Measurements from ENCODE around the gene PTPRH.

PTPRH gene

GRCh38 chr19:55208880-55209692, at the start of gene PTPRH:
TSS of gene PTPRH (minus strand) at chr19:55209501. CDS start at chr19:55209433, 68 bp downstream.
- no peak for TF ChIP-seq CTCF (IDR thresholded peaks at IDR 0.05)

GRCh38 chr19:55258476-55258827, 49.2 kb upstream of the PTPRH start:
- TF ChIP-seq CTCF (IDR thresholded peaks at IDR 0.05), result no peak

- TF ChIP-seq CTCF (IDR thresholded peaks at IDR 0.05), result no peak
Observed at GRCh38 chr19:55257461-55258420, 48.4 kb upstream of the PTPRH start.

- TF ChIP-seq CTCF (IDR thresholded peaks at IDR 0.05), result no peak
Observed at GRCh38 chr19:55256562-55257460, 47.5 kb upstream of the PTPRH start.

- TF ChIP-seq CTCF (IDR thresholded peaks at IDR 0.05), result no peak
Observed at GRCh38 chr19:55255618-55256423, 46.5 kb upstream of the PTPRH start.

GRCh38 chr19:55254625-55254977, 45.3 kb upstream of the PTPRH start:
- no peak for TF ChIP-seq CTCF (IDR thresholded peaks at IDR 0.05)
